GM12878 (cell line): ENCODE data around the gene TPCN1. TPM values are rescaled to one million over a fixed set of nuclear protein-coding genes. Genes with fewer than 3 reads are reported as not detected.

Experiments
- ATAC-seq: fragments of 200-7000 bp; cut with Tn5 transposase; 3 replicates; pipeline ENCODE4 v1.9.1; 2020; ENCODE audit warnings: mild to moderate bottlenecking, moderate library complexity
- BruUV-seq: library from RNA; stranded (reverse); fragments of 400-500 nt; replicated peaks from 2 replicates; lab custom pipeline; 2021; lab: Mats Ljungman, UMichigan
- CTCF ChIA-PET: fragments of 300-600 bp; sonication (Branson Sonifier 250); formaldehyde crosslinking; extraction: SDS; loops from one replicate; lab custom pipeline; 2021; ENCODE audit warnings: inconsistent platforms; lab: Yijun Ruan, JAX
- POLR2A ChIA-PET: fragments of 350-600 bp; formaldehyde crosslinking; extraction: SDS; loops from one replicate; lab custom pipeline; 2021; ENCODE audit warnings: inconsistent platforms; lab: Charles Lee
- RAD21 ChIA-PET: fragments of 300-600 bp; sonication (Branson Sonifier 250); formaldehyde crosslinking; loops from one replicate; lab custom pipeline; 2023; ENCODE audit warnings: antibody characterized with exemption; ENCODE audit not compliant: unreplicated experiment; lab: Charles Lee
- SMC1A ChIA-PET: fragments of 300-600 bp; sonication (Branson Sonifier 250); formaldehyde crosslinking; loops from one replicate; lab custom pipeline; 2023; ENCODE audit not compliant: unreplicated experiment, uncharacterized antibody; lab: Charles Lee
- DNase-seq: peaks from one replicate; pipeline ENCODE4 v3.0.0-alpha.2; 2011; ENCODE audit warnings: low read depth, low spot score
- FAIRE-seq: peaks from 3 replicates; lab custom pipeline; 2011; peaks lifted over from hg19 to GRCh38; lab: Jason Lieb, UNC
- H2AFZ ChIP-seq: 2 replicates; pipeline ENCODE4 v1.6.0; 2011; ENCODE audit warnings: low read depth, low read length, control low read depth; ENCODE audit not compliant: control insufficient read depth
- H3K27ac ChIP-seq: 2 replicates; pipeline ENCODE4 v1.5.1; 2011; ENCODE audit warnings: control low read depth; ENCODE audit not compliant: control insufficient read depth, insufficient read depth
- H3K27me3 ChIP-seq, 2 experiments: replicated peaks in 1 of 2; 2 replicates each; pipeline versions ENCODE4 v1.6.0 to v1.6.1; 2011; ENCODE audit warnings: low read length in 1 of 2; ENCODE audit not compliant: control insufficient read depth in 2 of 2, insufficient read depth in 2 of 2
- H3K36me3 ChIP-seq, 2 experiments: 2 replicates each; pipeline ENCODE4 v1.5.1; 2011; ENCODE audit warnings: low read length in 1 of 2; ENCODE audit not compliant: control insufficient read depth in 2 of 2, insufficient read depth in 2 of 2
- H3K4me1 ChIP-seq: 2 replicates; pipeline ENCODE4 v1.6.1; 2011; ENCODE audit warnings: mild to moderate bottlenecking, low read length, moderate library complexity, mixed read lengths; ENCODE audit not compliant: control insufficient read depth, insufficient read depth
- H3K4me2 ChIP-seq: 2 replicates; pipeline ENCODE4 v1.6.0; 2011; ENCODE audit warnings: control low read depth; ENCODE audit not compliant: control insufficient read depth, insufficient read depth
- H3K4me3 ChIP-seq: fragments of 200-600 bp; sonication (generic); 2 replicates; pipeline ENCODE4 v1.5.1; 2016
- H3K79me2 ChIP-seq: 2 replicates; pipeline ENCODE4 v1.6.0; 2011; ENCODE audit warnings: low read length; ENCODE audit not compliant: control insufficient read depth, insufficient read depth
- H3K9ac ChIP-seq: 2 replicates; pipeline ENCODE4 v1.8.0; 2011; ENCODE audit warnings: low read length, control low read depth, mixed read lengths; ENCODE audit not compliant: control insufficient read depth, insufficient read depth
- H3K9me3 ChIP-seq: replicated peaks from 3 replicates; pipeline ENCODE4 v1.5.1; 2011; ENCODE audit warnings: mild to moderate bottlenecking, low read length; ENCODE audit not compliant: control insufficient read depth, insufficient read depth
- H4K20me1 ChIP-seq: 2 replicates; pipeline ENCODE4 v1.6.0; 2011; ENCODE audit not compliant: control insufficient read depth, insufficient read depth
- KDM1A ChIP-seq: fragments of 200-600 bp; sonication (generic); IDR thresholded peaks from 2 replicates; pipeline ENCODE4 v1.6.1; 2016; ENCODE audit warnings: borderline replicate concordance
- TAF1 ChIP-seq: IDR thresholded peaks from 2 replicates; pipeline ENCODE4 v1.6.1; 2011; ENCODE audit warnings: mild to moderate bottlenecking, low read depth, low read length, borderline replicate concordance
- ZBED1 ChIP-seq: IDR thresholded peaks from 2 replicates; pipeline ENCODE4 v1.6.1; 2016; ENCODE audit warnings: borderline replicate concordance
- ZNF274 ChIP-seq: IDR thresholded peaks from one replicate; pipeline ENCODE4 v1.8.0; 2011; ENCODE audit not compliant: insufficient read length, insufficient read depth
- ZNF384 ChIP-seq: IDR thresholded peaks from 2 replicates; pipeline ENCODE4 v1.6.1; 2012; ENCODE audit warnings: low read depth, mild to moderate bottlenecking, low read length, improper control_type of control experiment, borderline replicate concordance
- WGBS: methylation state at CpG from one replicate; pipeline ENCODE4 v1.1.6; 2016; ENCODE audit warnings: low lambda C conversion rate; ENCODE audit not compliant: insufficient replicate concordance, insufficient coverage; ENCODE audit errors: missing lambda C conversion rate; 5-methylcytosine and 5-hydroxymethylcytosine counted together
- in situ Hi-C: fragments of 300-500 bp; cut with MboI; formaldehyde crosslinking; loops from 9 replicates; pipeline ENCODE4 v1.14.3; 2018; ENCODE audit warnings: mixed read lengths
- intact Hi-C: fragments of 100-400 bp; cut with micrococcal nuclease; formaldehyde crosslinking; loops from one replicate; pipeline ENCODE4 v1.14.2; 2022; ENCODE audit not compliant: unreplicated experiment
- polyA plus RNA-seq, 11 experiments: library from polyadenylated mRNA; depleted of rRNA in 4 of 11; unstranded in 6 of 11; stranded (reverse) in 5 of 11; fragments of >200 nt; fragmentation: Nextera tagmentation in 4 of 11; fragmentation: Illumina TruSeq in 1 of 11; extraction: Ambion mirVana in 4 of 11; extraction: Trizol in 1 of 11; gene quantifications; 1 replicate in 1 of 11; 2 replicates in 10 of 11; pipeline versions ENCODE4 v1.2.1 to v1.2.3, GENCODE V29; 2011 to 2016; ENCODE audit warnings: inconsistent platforms in 2 of 11, missing spikeins in 2 of 11, low read depth in 1 of 11
- total RNA-seq, 4 experiments: library from RNA; depleted of rRNA in 3 of 4; stranded (reverse); fragments of >200 nt in 3 of 4; fragmentation: Illumina TruSeq in 1 of 4; extraction: Trizol in 1 of 4; gene quantifications; 2 replicates each; pipeline versions ENCODE4 v1.2.1 to v1.2.3, GENCODE V29; 2013 to 2021
- TF ChIP-seq, protein P1 (sequence below): fragments of 450-650 bp; IDR thresholded peaks from 2 replicates; pipeline ENCODE4 v1.6.1; 2016; ENCODE audit warnings: mild to moderate bottlenecking, moderate library complexity, borderline replicate concordance
- TF ChIP-seq, protein P2 (sequence below): fragments of 450-650 bp; IDR thresholded peaks from 2 replicates; pipeline ENCODE4 v1.6.1; 2017; ENCODE audit warnings: antibody characterized with exemption, mild to moderate bottlenecking, moderate library complexity
- TF ChIP-seq, protein P3 (sequence below): IDR thresholded peaks from 2 replicates; pipeline ENCODE4 v1.6.1; 2011; ENCODE audit warnings: low read depth, low read length, improper control_type of control experiment, borderline replicate concordance
- TF ChIP-seq, protein P4 (sequence below): fragments of 450-650 bp; IDR thresholded peaks from 2 replicates; pipeline ENCODE4 v1.6.1; 2016; ENCODE audit warnings: mild to moderate bottlenecking

The TPCN1 gene
- total and polyA plus RNA-seq, 10 of the 15 experiments (the other 5 are each of a cell fraction or from before 2014, with no cell fraction given) = 0.79 to 30.9 (median 19.4) TPM

DNA sequence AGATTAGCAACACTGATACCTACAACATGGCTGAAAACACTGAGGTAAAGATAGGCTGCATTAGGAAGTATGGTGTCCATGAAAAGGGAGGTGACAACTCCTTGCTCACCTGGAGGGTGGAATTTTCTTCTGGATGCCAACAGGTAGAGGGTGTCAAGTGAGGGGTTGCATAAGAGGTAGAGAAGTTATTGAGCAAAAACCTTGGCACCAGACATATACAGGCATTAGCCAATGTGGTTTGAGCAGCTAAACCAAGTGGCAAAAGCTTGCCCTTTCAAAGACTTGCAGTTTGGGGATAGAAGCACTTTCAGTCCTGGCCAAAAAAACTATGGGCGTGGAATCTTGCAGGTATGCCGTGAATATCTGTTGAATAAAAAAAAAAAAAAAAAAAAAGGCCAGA lies 31.9 kb upstream of the TPCN1 start:
- H3K9ac ChIP-seq = no peak overlapping the region
- no peak overlapping the region for H3K4me3 ChIP-seq
- intact Hi-C loops (loop anchor here (5.0 kb wide), 1 partner anchor 233 kb away; the partner anchor contains the start of gene SDSL), in situ Hi-C loops (no loop called here)
- TF ChIP-seq, protein P1, sequence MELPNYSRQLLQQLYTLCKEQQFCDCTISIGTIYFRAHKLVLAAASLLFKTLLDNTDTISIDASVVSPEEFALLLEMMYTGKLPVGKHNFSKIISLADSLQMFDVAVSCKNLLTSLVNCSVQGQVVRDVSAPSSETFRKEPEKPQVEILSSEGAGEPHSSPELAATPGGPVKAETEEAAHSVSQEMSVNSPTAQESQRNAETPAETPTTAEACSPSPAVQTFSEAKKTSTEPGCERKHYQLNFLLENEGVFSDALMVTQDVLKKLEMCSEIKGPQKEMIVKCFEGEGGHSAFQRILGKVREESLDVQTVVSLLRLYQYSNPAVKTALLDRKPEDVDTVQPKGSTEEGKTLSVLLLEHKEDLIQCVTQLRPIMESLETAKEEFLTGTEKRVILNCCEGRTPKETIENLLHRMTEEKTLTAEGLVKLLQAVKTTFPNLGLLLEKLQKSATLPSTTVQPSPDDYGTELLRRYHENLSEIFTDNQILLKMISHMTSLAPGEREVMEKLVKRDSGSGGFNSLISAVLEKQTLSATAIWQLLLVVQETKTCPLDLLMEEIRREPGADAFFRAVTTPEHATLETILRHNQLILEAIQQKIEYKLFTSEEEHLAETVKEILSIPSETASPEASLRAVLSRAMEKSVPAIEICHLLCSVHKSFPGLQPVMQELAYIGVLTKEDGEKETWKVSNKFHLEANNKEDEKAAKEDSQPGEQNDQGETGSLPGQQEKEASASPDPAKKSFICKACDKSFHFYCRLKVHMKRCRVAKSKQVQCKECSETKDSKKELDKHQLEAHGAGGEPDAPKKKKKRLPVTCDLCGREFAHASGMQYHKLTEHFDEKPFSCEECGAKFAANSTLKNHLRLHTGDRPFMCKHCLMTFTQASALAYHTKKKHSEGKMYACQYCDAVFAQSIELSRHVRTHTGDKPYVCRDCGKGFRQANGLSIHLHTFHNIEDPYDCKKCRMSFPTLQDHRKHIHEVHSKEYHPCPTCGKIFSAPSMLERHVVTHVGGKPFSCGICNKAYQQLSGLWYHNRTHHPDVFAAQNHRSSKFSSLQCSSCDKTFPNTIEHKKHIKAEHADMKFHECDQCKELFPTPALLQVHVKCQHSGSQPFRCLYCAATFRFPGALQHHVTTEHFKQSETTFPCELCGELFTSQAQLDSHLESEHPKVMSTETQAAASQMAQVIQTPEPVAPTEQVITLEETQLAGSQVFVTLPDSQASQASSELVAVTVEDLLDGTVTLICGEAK = no peak
- TF ChIP-seq ZBED1 (no peak), ZNF384 (no peak), TAF1 (no peak), KDM1A (no peak), ZNF274 (no peak)
- TF ChIP-seq, protein P2, sequence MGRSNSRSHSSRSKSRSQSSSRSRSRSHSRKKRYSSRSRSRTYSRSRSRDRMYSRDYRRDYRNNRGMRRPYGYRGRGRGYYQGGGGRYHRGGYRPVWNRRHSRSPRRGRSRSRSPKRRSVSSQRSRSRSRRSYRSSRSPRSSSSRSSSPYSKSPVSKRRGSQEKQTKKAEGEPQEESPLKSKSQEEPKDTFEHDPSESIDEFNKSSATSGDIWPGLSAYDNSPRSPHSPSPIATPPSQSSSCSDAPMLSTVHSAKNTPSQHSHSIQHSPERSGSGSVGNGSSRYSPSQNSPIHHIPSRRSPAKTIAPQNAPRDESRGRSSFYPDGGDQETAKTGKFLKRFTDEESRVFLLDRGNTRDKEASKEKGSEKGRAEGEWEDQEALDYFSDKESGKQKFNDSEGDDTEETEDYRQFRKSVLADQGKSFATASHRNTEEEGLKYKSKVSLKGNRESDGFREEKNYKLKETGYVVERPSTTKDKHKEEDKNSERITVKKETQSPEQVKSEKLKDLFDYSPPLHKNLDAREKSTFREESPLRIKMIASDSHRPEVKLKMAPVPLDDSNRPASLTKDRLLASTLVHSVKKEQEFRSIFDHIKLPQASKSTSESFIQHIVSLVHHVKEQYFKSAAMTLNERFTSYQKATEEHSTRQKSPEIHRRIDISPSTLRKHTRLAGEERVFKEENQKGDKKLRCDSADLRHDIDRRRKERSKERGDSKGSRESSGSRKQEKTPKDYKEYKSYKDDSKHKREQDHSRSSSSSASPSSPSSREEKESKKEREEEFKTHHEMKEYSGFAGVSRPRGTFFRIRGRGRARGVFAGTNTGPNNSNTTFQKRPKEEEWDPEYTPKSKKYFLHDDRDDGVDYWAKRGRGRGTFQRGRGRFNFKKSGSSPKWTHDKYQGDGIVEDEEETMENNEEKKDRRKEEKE = no peak
- TF ChIP-seq, protein P3, sequence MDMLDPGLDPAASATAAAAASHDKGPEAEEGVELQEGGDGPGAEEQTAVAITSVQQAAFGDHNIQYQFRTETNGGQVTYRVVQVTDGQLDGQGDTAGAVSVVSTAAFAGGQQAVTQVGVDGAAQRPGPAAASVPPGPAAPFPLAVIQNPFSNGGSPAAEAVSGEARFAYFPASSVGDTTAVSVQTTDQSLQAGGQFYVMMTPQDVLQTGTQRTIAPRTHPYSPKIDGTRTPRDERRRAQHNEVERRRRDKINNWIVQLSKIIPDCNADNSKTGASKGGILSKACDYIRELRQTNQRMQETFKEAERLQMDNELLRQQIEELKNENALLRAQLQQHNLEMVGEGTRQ = no peak
- TF ChIP-seq, protein P4, sequence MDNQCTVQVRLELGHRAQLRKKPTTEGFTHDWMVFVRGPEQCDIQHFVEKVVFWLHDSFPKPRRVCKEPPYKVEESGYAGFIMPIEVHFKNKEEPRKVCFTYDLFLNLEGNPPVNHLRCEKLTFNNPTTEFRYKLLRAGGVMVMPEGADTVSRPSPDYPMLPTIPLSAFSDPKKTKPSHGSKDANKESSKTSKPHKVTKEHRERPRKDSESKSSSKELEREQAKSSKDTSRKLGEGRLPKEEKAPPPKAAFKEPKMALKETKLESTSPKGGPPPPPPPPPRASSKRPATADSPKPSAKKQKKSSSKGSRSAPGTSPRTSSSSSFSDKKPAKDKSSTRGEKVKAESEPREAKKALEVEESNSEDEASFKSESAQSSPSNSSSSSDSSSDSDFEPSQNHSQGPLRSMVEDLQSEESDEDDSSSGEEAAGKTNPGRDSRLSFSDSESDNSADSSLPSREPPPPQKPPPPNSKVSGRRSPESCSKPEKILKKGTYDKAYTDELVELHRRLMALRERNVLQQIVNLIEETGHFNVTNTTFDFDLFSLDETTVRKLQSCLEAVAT = no peak
- FAIRE-seq (no peak), DNase-seq (no peak), ATAC-seq (no peak)
- no peak overlapping the region for H2AFZ ChIP-seq
- H3K4me1 ChIP-seq = peaks cover 9% of the 10 kb centered on the region
- SMC1A ChIA-PET = no interaction called here
- CTCF ChIA-PET = interaction anchor here (2.0 kb wide), 1 partner anchor 196 kb away, joined by 5 read pairs; no protein-coding TSS in a partner anchor
- RAD21 ChIA-PET = interaction anchor here (0.6 to 1.1 kb wide), 4 partner anchors 15 to 169 kb away, joined by 3 to 5 read pairs (median 4); no protein-coding TSS in a partner anchor
- no peak overlapping the region for H3K4me2 ChIP-seq
- no peaks in the 10 kb centered on the region for H4K20me1 ChIP-seq
- no peaks in the 10 kb centered on the region for H3K27me3 ChIP-seq
- H3K9me3 ChIP-seq = no peaks in the 10 kb centered on the region
- H3K79me2 ChIP-seq = peaks cover 26% of the 10 kb centered on the region
- BruUV-seq = no TSS peak
- H3K27ac ChIP-seq = no peak overlapping the region
- POLR2A ChIA-PET = interaction anchor here (0.6 to 0.7 kb wide), 3 partner anchors 10 to 1808 kb away, joined by 3 to 4 read pairs (median 4); no protein-coding TSS in a partner anchor
- WGBS = 100% methylated on average over 2 of the region's 2 CpGs
- H3K36me3 ChIP-seq = peaks cover 5 to 19% of the 10 kb centered on the region in 2 experiments
